ENCODE results near the gene TMC1.

Gene TMC1

DNA sequence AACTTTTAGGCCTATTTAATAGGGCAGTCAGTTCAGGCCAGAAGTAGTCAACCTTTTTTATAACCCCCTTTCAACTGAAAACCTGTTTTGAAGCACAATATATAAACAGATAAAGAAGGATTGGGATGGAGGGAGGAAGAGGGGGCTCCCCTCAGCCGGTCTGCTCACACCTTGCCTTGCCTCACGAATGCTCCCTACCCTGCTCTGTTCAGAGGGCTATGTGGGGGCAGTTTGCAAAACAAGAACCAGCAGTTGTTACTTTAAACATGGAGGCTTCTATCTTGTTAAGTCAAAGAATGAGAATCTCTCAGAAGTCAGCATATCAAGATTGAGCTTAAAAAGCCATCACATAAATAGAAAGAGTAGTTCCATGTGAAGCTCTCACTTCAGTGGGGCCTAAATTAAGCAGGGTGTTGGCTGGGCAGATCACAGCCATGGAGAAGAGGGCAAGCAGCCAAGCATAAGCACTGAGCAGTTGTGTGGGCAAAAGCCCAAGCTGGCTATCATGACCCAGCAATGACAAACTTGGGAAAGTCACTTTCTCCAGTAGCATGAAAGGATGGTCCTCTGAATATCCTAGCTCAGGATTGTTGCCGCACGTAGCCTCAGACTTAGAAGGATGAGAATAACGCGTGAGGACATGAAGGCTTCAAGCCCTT is 360.8 kb downstream of the TMC1 start:
- no peak for DNase-seq

DNA sequence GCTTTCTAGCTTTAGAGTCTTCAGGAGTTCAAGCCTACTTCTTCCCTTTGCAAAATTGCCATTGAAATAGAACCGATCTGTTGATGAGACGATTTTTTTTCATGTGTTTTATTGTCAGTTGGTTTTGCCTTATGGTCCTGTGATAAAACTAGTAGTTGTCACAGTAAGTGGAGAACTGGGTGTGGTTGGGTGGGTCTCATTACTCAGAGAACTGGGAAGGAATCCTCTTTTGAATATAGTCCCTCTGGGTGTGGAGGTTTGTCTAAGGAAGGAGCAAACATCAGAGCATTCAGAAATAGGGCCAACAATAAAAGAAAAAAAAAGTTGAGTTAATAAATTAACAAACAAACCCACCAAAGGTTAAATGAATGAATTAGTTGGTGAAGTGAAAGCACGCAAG is 362.5 kb downstream of the TMC1 start:
- no peak for DNase-seq

DNA sequence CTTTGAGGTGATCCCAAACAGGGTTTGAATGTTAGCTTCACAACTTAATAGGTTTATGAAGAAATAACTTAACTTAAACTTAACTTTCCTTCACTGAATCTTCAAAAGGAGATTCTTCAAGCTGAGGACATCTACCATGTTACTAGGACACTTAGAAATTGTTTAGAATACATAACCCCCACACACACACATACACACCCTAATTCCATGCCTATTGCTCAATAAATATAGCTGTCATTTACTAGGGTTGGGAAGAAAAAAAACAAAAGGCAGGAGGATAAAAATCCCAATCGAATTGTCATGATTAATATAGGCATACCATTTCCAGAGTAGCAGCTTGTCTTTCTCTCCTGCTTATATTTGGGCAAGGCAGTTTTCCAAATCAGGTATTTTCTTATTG is 363.1 kb downstream of the TMC1 start:
- no peak for DNase-seq
